GM18907 (cell line): Measurements from ENCODE around the gene WBP4.
"Not testable (repeated sequence)": the region's sequence is repeated elsewhere in the genome, so short reads cannot be mapped to it uniquely, and the experiment has no call there.

Source experiments
- ATAC-seq: cut with Tn5 transposase; IDR thresholded peaks from one replicate; pipeline ENCODE4 v1.9.1; 2021; ENCODE audit warnings: mild to moderate bottlenecking, moderate library complexity; ENCODE audit not compliant: unreplicated experiment

WBP4 gene

DNA sequence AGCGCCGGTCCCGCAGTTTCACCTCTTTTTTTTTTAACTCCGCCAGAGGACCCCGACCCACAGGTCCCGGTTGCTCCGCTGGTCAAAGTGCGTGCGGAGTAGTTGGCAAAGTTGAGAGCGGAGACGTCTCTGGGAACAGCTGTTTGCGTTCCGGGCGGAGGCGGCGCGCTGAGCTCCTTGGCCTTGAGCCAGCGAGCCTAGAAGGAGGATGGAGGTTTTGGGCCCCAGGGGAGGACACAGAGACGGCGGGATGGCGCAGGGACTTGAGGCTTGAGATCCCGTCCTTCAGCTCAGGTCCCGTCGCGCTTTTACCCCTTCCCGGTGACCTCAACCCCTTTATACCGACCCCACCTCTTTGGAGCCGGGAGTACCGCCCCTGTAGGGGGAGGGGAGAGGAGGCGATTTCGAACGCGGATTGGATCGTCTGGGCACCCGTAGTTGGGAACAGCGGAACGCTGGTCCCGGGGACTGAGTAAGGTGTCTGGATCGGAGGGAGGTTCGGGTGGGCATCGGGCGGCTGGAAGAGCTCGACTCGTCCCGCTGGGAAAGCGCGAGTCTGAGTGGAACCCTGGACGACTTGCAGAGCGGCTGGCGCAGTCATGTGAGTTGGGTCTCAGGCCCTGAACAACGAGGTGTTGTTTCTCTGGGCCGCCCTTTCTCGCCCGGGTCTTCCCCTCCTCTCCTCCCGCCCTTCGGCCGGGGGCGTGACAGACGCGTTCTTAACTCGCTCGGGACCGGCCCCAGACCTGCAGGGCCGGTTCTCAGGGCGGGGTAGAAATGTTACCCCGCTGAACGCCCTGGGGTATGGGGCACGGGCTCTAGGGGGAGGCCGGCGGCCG is at the start of gene WBP4:
Gene WBP4, plus strand, starts transcription at position 435 of the 839 bp plus-strand sequence. Its CDS starts 165 bp downstream, at position 600.
- ATAC-seq = peak; percentile 72

GRCh38 chr13:41012536-41012935 is 48.8 kb upstream of the WBP4 start:
- no peak for ATAC-seq

GRCh38 chr13:41013835-41014234 is 47.5 kb upstream of the WBP4 start:
- no peak for ATAC-seq

DNA sequence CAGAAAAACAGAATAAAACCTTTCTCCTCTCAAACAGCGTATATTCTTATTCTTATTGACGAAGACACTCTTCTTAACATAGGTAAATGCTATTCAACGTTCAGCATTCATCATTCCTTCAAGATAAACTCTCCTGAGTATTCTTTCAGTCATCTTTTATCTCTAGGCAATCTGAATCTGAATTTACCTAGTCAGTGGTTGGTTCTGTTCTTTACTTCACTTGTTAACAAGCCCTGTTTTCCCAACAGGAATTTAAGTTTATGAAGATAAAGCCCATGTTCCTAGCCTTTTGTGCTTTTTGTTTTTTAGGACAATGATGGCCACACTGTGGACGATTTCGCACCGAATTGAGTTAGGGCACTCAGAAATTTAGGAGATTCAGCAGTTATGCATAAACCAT is 45.4 kb upstream of the WBP4 start:
- ATAC-seq = no peak

GRCh38 chr13:41017159-41017558 is 44.1 kb upstream of the WBP4 start:
- no peak for ATAC-seq

- ATAC-seq = no peak
These were observed 43.3 kb upstream of the WBP4 start for GRCh38 chr13:41017817-41018601.

- ATAC-seq = no peak
These were observed 42.7 kb upstream of the WBP4 start for GRCh38 chr13:41018602-41018948.

DNA sequence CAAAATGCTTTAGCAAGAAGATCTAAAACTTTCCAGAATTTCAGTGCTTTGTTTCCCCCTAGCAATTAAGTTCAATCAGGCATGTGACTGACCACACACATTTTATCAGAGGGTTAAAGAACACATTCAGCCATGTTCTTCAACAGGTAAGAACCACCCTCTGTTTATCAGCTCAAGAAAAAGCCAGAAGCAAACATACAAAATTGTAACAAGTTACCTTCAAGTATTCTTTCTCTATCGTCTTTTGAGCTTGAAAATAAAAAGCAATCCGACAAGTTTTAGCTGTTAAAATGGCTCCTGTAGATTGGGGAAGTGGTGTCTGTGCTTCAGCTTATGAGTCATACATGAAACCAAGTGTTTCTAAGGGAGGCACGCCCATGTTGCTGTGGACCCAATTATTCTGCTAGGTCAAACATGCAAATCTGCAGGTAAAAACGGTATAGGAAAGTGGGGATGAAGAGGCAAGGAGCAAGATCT is 42.3 kb upstream of the WBP4 start, which contains the start of gene ELF1:
Gene ELF1, minus strand, starts transcription at position 306 of the 477 bp plus-strand sequence. CDS start 37,262 bp downstream, outside the sequence.
- ATAC-seq = peak; percentile 89

- peak; percentile 52 for ATAC-seq
These were observed 41.5 kb upstream of the WBP4 start for GRCh38 chr13:41019578-41020347.

DNA sequence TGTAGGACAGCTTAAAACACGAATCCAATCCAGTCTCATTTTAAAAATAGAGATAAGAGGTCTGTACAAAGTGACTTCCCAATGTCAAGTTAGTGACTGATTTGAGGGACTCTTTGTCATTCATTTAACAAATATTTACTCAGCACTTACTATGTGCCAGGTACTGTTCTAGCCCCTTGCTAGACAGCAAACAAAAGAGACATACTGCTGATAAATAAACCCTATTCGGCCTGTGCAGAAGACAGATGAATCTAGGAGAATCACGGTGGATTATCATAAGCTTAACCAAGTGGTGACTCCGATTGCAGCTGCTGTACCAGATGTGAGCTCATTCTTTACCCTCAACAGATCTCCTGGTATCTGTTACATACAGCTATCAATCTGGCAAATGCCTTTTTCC is 35.8 kb upstream of the WBP4 start:
- no peak for ATAC-seq

DNA sequence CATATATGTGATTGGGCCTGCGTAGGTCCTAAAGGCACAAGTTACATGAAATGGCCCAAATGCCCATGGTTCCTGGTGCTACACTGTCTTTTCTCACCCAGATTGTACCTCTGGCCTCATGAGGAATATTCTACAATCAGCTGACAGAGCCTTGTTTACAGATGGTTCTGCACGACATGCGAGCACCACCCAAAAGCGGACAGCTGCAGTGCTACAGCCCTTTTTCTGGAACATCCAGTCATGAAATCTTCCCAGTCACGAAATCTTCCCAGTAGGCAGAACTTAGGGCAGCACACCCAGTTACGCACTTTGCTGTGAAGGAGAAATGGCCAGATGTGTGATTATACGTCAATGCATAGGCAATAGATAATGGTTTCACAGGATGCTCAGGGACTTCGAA is 34.5 kb upstream of the WBP4 start:
- ATAC-seq = no peak

DNA sequence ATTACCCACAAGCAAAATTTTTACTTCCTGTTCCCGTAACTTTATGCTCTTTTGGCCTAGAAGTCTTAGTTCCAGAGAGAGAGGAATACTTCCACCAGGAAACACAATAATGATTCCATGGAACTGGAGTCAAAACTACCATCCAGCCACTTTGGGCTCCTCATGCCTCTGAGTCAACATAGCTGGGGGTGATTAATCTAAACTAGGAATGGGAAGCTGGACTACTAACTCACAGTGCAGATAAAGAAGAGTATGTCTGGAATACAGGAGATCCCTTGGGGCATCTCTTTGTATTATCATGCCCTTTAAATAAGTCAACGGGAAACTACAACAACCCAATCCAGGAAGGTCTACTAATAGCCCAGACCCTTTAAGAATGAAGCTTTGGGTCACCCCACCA is 33.3 kb upstream of the WBP4 start:
- no peak for ATAC-seq

DNA sequence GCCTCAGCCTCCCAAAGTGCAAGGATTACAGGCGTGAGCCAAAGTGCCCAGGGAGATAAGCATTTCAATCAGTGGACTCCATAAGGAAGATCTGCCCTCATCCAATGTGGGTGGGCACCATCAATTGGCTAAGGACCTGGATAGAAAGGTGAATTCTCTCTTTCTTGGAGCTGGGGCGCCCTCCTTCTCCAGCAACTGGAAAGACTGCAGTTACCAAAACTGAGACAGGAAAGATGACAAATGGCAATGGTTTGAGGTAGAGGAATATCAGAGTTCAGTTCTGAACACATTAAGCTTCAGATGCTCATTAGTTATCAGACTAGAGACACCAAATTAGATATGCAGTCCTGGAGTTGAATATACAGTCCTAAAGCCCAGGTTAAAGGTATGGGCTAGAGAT is 31.7 kb upstream of the WBP4 start:
- ATAC-seq = no peak

GRCh38 chr13:41032691-41033376 is 28.5 kb upstream of the WBP4 start:
- ATAC-seq = no peak

DNA sequence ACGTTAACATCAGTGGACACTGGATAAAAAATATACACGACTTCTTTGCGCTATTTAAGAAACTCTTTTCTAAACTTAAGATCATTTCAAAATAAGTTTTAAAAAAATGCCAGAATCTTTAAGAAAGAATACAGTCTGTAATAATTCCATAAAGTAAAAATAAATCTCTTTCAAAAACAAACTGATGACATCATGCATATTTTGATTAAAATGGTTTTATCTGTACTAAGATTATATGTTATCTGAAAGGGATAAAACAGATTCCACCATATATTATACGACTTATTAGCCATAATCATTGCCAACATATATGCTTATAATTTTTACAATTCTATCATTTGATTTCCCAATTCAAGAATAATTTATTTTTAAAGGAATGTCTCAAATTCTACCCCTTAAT is 26.9 kb upstream of the WBP4 start:
- ATAC-seq = no peak

- no peak for ATAC-seq
These were observed 26.4 kb upstream of the WBP4 start for GRCh38 chr13:41034881-41035280.

DNA sequence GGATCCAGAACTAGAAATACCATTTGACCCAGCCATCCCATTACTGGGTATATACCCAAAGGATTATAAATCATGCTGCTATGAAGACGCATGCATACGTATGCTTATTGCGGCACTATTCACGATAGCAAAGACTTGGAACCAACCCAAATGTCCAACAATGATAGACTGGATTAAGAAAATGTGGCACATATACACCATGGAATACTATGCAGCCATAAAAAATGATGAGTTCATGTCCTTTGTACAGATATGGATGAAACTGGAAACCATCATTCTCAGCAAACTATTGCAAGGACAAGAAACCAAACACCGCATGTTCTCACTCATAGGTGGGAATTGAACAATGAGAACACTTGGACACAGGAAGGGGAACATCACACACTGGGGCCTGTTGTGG is 24.8 kb upstream of the WBP4 start:
- ATAC-seq = not testable (repeated sequence)

GRCh38 chr13:41039746-41040145 is 21.6 kb upstream of the WBP4 start:
- ATAC-seq = no peak

- ATAC-seq = no peak
These were observed 20.6 kb upstream of the WBP4 start for GRCh38 chr13:41040584-41041334.

- not testable (repeated sequence) for ATAC-seq
These were observed 18.9 kb upstream of the WBP4 start for GRCh38 chr13:41042419-41042818.
